ENCODE data around the gene WWC2.

DNA sequence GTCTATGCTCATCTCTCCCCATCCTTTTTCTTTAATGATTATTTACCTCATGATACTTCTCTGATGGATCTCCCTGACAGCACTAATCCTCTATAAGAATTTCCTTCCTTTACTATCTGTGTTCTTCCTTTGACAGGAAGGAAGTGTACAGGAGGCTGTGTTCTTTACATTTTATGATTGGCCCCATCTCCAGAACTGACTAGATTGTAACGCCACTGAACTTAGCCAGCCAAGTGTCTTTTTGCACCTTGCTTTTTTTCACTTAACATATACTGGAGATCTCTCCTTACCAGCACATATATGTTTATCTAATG lies 3.9 kb upstream of the WWC2 start:
- TF ChIP-seq YY1 (IDR thresholded peaks at IDR 0.05; ENCODE audit: low read depth) (no peak), REST (IDR thresholded peaks at IDR 0.05; ENCODE audit: low read depth) (no peak), CEBPB (IDR thresholded peaks at IDR 0.05) (no peak), MAX (IDR thresholded peaks at IDR 0.05) (no peak), EP300 (IDR thresholded peaks at IDR 0.05; ENCODE audit: borderline replicate concordance) (no peak), RAD21 (IDR thresholded peaks at IDR 0.05; ENCODE audit: low read depth) (no peak), TEAD4 (IDR thresholded peaks at IDR 0.05) (no peak), USF1 (IDR thresholded peaks at IDR 0.05) (no peak), EGR1 (IDR thresholded peaks at IDR 0.05) (no peak), FOXM1 (IDR thresholded peaks at IDR 0.05; ENCODE audit: borderline replicate concordance, low read depth) (no peak), TAF1 (IDR thresholded peaks at IDR 0.05; ENCODE audit: low read depth) (no peak), TCF12 (IDR thresholded peaks at IDR 0.05; ENCODE audit: low read depth) (no peak), NFIC (IDR thresholded peaks at IDR 0.05) (no peak), CREB1 (IDR thresholded peaks at IDR 0.05; ENCODE audit: low read depth) (no peak)

Data from Ishikawa (cell line).